GM12878 (cell line): ENCODE results near the gene DISP3. TPM values are rescaled to one million over a fixed set of nuclear protein-coding genes. Genes with fewer than 3 reads are reported as not detected.

Experiments
- ATAC-seq: fragments of 200-7000 bp; cut with Tn5 transposase; 3 replicates; pipeline ENCODE4 v1.9.1; 2020; ENCODE audit warnings: mild to moderate bottlenecking, moderate library complexity
- BruUV-seq: library from RNA; stranded (reverse); fragments of 400-500 nt; replicated peaks from 2 replicates; lab custom pipeline; 2021; lab: Mats Ljungman, UMichigan
- CTCF ChIA-PET: fragments of 300-600 bp; sonication (Branson Sonifier 250); formaldehyde crosslinking; extraction: SDS; loops from one replicate; lab custom pipeline; 2021; ENCODE audit warnings: inconsistent platforms; lab: Yijun Ruan, JAX
- POLR2A ChIA-PET: fragments of 350-600 bp; formaldehyde crosslinking; extraction: SDS; loops from one replicate; lab custom pipeline; 2021; ENCODE audit warnings: inconsistent platforms; lab: Charles Lee
- RAD21 ChIA-PET: fragments of 300-600 bp; sonication (Branson Sonifier 250); formaldehyde crosslinking; loops from one replicate; lab custom pipeline; 2023; ENCODE audit warnings: antibody characterized with exemption; ENCODE audit not compliant: unreplicated experiment; lab: Charles Lee
- SMC1A ChIA-PET: fragments of 300-600 bp; sonication (Branson Sonifier 250); formaldehyde crosslinking; loops from one replicate; lab custom pipeline; 2023; ENCODE audit not compliant: unreplicated experiment, uncharacterized antibody; lab: Charles Lee
- DNase-seq: peaks from one replicate; pipeline ENCODE4 v3.0.0-alpha.2; 2011; ENCODE audit warnings: low read depth, low spot score
- FAIRE-seq: peaks from 3 replicates; lab custom pipeline; 2011; peaks lifted over from hg19 to GRCh38; lab: Jason Lieb, UNC
- H2AFZ ChIP-seq: 2 replicates; pipeline ENCODE4 v1.6.0; 2011; ENCODE audit warnings: low read depth, low read length, control low read depth; ENCODE audit not compliant: control insufficient read depth
- H3K27ac ChIP-seq: 2 replicates; pipeline ENCODE4 v1.5.1; 2011; ENCODE audit warnings: control low read depth; ENCODE audit not compliant: control insufficient read depth, insufficient read depth
- H3K27me3 ChIP-seq, 2 experiments: replicated peaks in 1 of 2; 2 replicates each; pipeline versions ENCODE4 v1.6.0 to v1.6.1; 2011; ENCODE audit warnings: low read length in 1 of 2; ENCODE audit not compliant: control insufficient read depth in 2 of 2, insufficient read depth in 2 of 2
- H3K36me3 ChIP-seq, 2 experiments: 2 replicates each; pipeline ENCODE4 v1.5.1; 2011; ENCODE audit warnings: low read length in 1 of 2; ENCODE audit not compliant: control insufficient read depth in 2 of 2, insufficient read depth in 2 of 2
- H3K4me1 ChIP-seq: 2 replicates; pipeline ENCODE4 v1.6.1; 2011; ENCODE audit warnings: mild to moderate bottlenecking, low read length, moderate library complexity, mixed read lengths; ENCODE audit not compliant: control insufficient read depth, insufficient read depth
- H3K4me2 ChIP-seq: 2 replicates; pipeline ENCODE4 v1.6.0; 2011; ENCODE audit warnings: control low read depth; ENCODE audit not compliant: control insufficient read depth, insufficient read depth
- H3K4me3 ChIP-seq: fragments of 200-600 bp; sonication (generic); 2 replicates; pipeline ENCODE4 v1.5.1; 2016
- H3K79me2 ChIP-seq: 2 replicates; pipeline ENCODE4 v1.6.0; 2011; ENCODE audit warnings: low read length; ENCODE audit not compliant: control insufficient read depth, insufficient read depth
- H3K9ac ChIP-seq: 2 replicates; pipeline ENCODE4 v1.8.0; 2011; ENCODE audit warnings: low read length, control low read depth, mixed read lengths; ENCODE audit not compliant: control insufficient read depth, insufficient read depth
- H3K9me3 ChIP-seq: replicated peaks from 3 replicates; pipeline ENCODE4 v1.5.1; 2011; ENCODE audit warnings: mild to moderate bottlenecking, low read length; ENCODE audit not compliant: control insufficient read depth, insufficient read depth
- H4K20me1 ChIP-seq: 2 replicates; pipeline ENCODE4 v1.6.0; 2011; ENCODE audit not compliant: control insufficient read depth, insufficient read depth
- BACH1 ChIP-seq: fragments of 450-650 bp; IDR thresholded peaks from 2 replicates; pipeline ENCODE4 v1.6.1; 2017; ENCODE audit warnings: mild to moderate bottlenecking, borderline replicate concordance
- FOS ChIP-seq: IDR thresholded peaks from 3 replicates; pipeline ENCODE4 v1.6.1; 2011; ENCODE audit warnings: borderline replicate concordance; ENCODE audit not compliant: insufficient read length; ENCODE audit errors: extremely low read depth
- MYB ChIP-seq: fragments of 150-350 bp; IDR thresholded peaks from 2 replicates; pipeline ENCODE4 v1.6.1; 2014; ENCODE audit warnings: mild to moderate bottlenecking, low read depth, low read length, borderline replicate concordance
- ZNF592 ChIP-seq: fragments of 450-650 bp; IDR thresholded peaks from 2 replicates; pipeline ENCODE4 v1.6.1; 2017; ENCODE audit warnings: mild to moderate bottlenecking, moderate library complexity
- WGBS: methylation state at CpG from one replicate; pipeline ENCODE4 v1.1.6; 2016; ENCODE audit warnings: low lambda C conversion rate; ENCODE audit not compliant: insufficient replicate concordance, insufficient coverage; ENCODE audit errors: missing lambda C conversion rate; 5-methylcytosine and 5-hydroxymethylcytosine counted together
- in situ Hi-C: fragments of 300-500 bp; cut with MboI; formaldehyde crosslinking; loops from 9 replicates; pipeline ENCODE4 v1.14.3; 2018; ENCODE audit warnings: mixed read lengths
- intact Hi-C: fragments of 100-400 bp; cut with micrococcal nuclease; formaldehyde crosslinking; loops from one replicate; pipeline ENCODE4 v1.14.2; 2022; ENCODE audit not compliant: unreplicated experiment
- polyA plus RNA-seq, 11 experiments: library from polyadenylated mRNA; depleted of rRNA in 4 of 11; unstranded in 6 of 11; stranded (reverse) in 5 of 11; fragments of >200 nt; fragmentation: Nextera tagmentation in 4 of 11; fragmentation: Illumina TruSeq in 1 of 11; extraction: Ambion mirVana in 4 of 11; extraction: Trizol in 1 of 11; gene quantifications; 1 replicate in 1 of 11; 2 replicates in 10 of 11; pipeline versions ENCODE4 v1.2.1 to v1.2.3, GENCODE V29; 2011 to 2016; ENCODE audit warnings: inconsistent platforms in 2 of 11, missing spikeins in 2 of 11, low read depth in 1 of 11
- total RNA-seq, 4 experiments: library from RNA; depleted of rRNA in 3 of 4; stranded (reverse); fragments of >200 nt in 3 of 4; fragmentation: Illumina TruSeq in 1 of 4; extraction: Trizol in 1 of 4; gene quantifications; 2 replicates each; pipeline versions ENCODE4 v1.2.1 to v1.2.3, GENCODE V29; 2013 to 2021

Gene DISP3
- total and polyA plus RNA-seq, 10 of the 15 experiments (the other 5 are each of a cell fraction or from before 2014, with no cell fraction given) = under 0.01 to 0.18 (median 0.09) TPM; not detected in 2

- Histone ChIP-seq H3K4me3 (no peak overlapping the region), H4K20me1 (no peaks in the 10 kb centered on the region), H3K4me1 (no peaks in the 10 kb centered on the region), H3K9me3 (no peaks in the 10 kb centered on the region), H3K36me3 (no peaks in the 10 kb centered on the region), H2AFZ (no peak overlapping the region), H3K27me3 (peaks cover 0 to 3% of the 10 kb centered on the region in 2 experiments; a peak in 3 of 4 replicates), H3K4me2 (no peak overlapping the region), H3K27ac (no peak overlapping the region), H3K79me2 (no peaks in the 10 kb centered on the region), H3K9ac (no peak overlapping the region)
- POLR2A ChIA-PET = no interaction called here
- FAIRE-seq (no peak), ATAC-seq (no peak), DNase-seq (no peak)
- no peak for TF ChIP-seq ZNF592
- no peak for TF ChIP-seq BACH1
- no peak for TF ChIP-seq FOS
- TF ChIP-seq MYB = no peak
- CTCF ChIA-PET = no interaction called here
- intact Hi-C loops (no loop called here), in situ Hi-C loops (no loop called here)
- SMC1A ChIA-PET = no interaction called here
- BruUV-seq = no TSS peak
- 7% methylated on average over 6 of the region's 6 CpGs for WGBS
- RAD21 ChIA-PET = no interaction called here
Measured at GRCh38 chr1:11468878-11469277, 10.1 kb upstream of the DISP3 start.
